HepG2 (cell line): ENCODE results near the gene TBC1D10A. TPM values are rescaled to one million over a fixed set of nuclear protein-coding genes. Genes with fewer than 3 reads are reported as not detected.

Experiments
- ELF4 ChIP-seq: sonication (generic); formaldehyde crosslinking; IDR thresholded peaks from 2 replicates; pipeline ENCODE4 v1.5.0; 2020; ENCODE audit warnings: missing genetic modification reagents, mild to moderate bottlenecking, moderate library complexity, borderline replicate concordance
- GABPB1 ChIP-seq: IDR thresholded peaks from 2 replicates; pipeline ENCODE4 v1.6.1; 2016; ENCODE audit warnings: mild to moderate bottlenecking, missing genetic modification reagents, moderate library complexity, missing compliant biosample characterization
- GTF2F1 ChIP-seq: fragments of 150-350 bp; IDR thresholded peaks from 2 replicates; pipeline ENCODE4 v1.6.1; 2014; ENCODE audit warnings: low read length
- KAT2B ChIP-seq: fragments of 150-350 bp; IDR thresholded peaks from 2 replicates; pipeline ENCODE4 v1.6.1; 2014; ENCODE audit warnings: low read depth, low read length, borderline replicate concordance
- NFKBIZ ChIP-seq: IDR thresholded peaks from 2 replicates; pipeline ENCODE4 v1.6.1; 2018; ENCODE audit warnings: missing genetic modification reagents, missing compliant biosample characterization
- NR2F1 ChIP-seq, 2 experiments: fragments of 450-650 bp in 1 of 2; formaldehyde crosslinking in 1 of 2; IDR thresholded peaks; 2 replicates each; pipeline versions ENCODE4 v1.5.0 to v1.6.1; 2016 to 2020; ENCODE audit warnings: mild to moderate bottlenecking in 1 of 2, missing compliant biosample characterization in 1 of 2, missing genetic modification reagents in 1 of 2, moderate library complexity in 1 of 2
- PHB2 ChIP-seq: fragments of 450-650 bp; IDR thresholded peaks from 2 replicates; pipeline ENCODE4 v1.6.1; 2018; ENCODE audit not compliant: partially characterized antibody
- SMAD3 ChIP-seq: sonication (generic); formaldehyde crosslinking; IDR thresholded peaks from 2 replicates; pipeline ENCODE4 v1.4.0; 2020; ENCODE audit warnings: missing genetic modification reagents
- SMAD9 ChIP-seq: sonication (generic); formaldehyde crosslinking; IDR thresholded peaks from 2 replicates; pipeline ENCODE4 v1.5.1; 2020; ENCODE audit warnings: mild to moderate bottlenecking, missing genetic modification reagents
- SP1 ChIP-seq, 2 experiments: fragments of 450-650 bp in 1 of 2; sonication (generic) in 1 of 2; formaldehyde crosslinking in 1 of 2; IDR thresholded peaks; 2 replicates each; pipeline versions ENCODE4 v1.4.0 to v1.6.1; 2016 to 2020; ENCODE audit warnings: missing genetic modification reagents in 1 of 2
- SP5 ChIP-seq: IDR thresholded peaks from 2 replicates; pipeline ENCODE4 v1.6.1; 2016; ENCODE audit warnings: low read depth, borderline replicate concordance
- SUZ12 ChIP-seq: fragments of 150-350 bp; IDR thresholded peaks from 2 replicates; pipeline ENCODE4 v1.6.1; 2014; ENCODE audit warnings: low read depth, low read length
- YEATS4 ChIP-seq: sonication (generic); formaldehyde crosslinking; IDR thresholded peaks from 2 replicates; pipeline ENCODE4 v1.4.0; 2020; ENCODE audit warnings: missing genetic modification reagents, borderline replicate concordance
- ZNF101 ChIP-seq: sonication (generic); formaldehyde crosslinking; IDR thresholded peaks from 2 replicates; pipeline ENCODE4 v1.4.0; 2020; ENCODE audit warnings: mild to moderate bottlenecking, low read depth, missing genetic modification reagents, borderline replicate concordance
- ZSCAN9 ChIP-seq: IDR thresholded peaks from 2 replicates; pipeline ENCODE4 v1.6.1; 2016; ENCODE audit warnings: borderline replicate concordance
- polyA plus RNA-seq, 8 experiments: library from polyadenylated mRNA; depleted of rRNA in 3 of 8; stranded (reverse) in 7 of 8; unstranded in 1 of 8; fragments of >200 nt; fragmentation: Illumina TruSeq in 4 of 8; extraction: Trizol in 4 of 8; gene quantifications; 2 replicates each; pipeline versions ENCODE4 v1.2.1 to v1.2.3, GENCODE V29; 2011 to 2016; ENCODE audit warnings: low read depth in 4 of 8, missing spikeins in 1 of 8, mixed read lengths in 1 of 8; ENCODE audit not compliant: insufficient read depth in 1 of 8
- total RNA-seq, 5 experiments: library from RNA; depleted of rRNA; stranded (reverse); fragments of >200 nt; fragmentation: Illumina TruSeq; extraction: Trizol; gene quantifications; 2 replicates each; pipeline ENCODE4 v1.2.3, GENCODE V29; 2016; ENCODE audit warnings: low read depth in 1 of 5
- TF ChIP-seq, protein P1 (sequence below): sonication (generic); formaldehyde crosslinking; IDR thresholded peaks from 2 replicates; pipeline ENCODE4 v1.8.1; 2022; ENCODE audit warnings: mild to moderate bottlenecking, missing genetic modification reagents
- TF ChIP-seq, protein P2 (sequence below): sonication (generic); formaldehyde crosslinking; IDR thresholded peaks from 2 replicates; pipeline ENCODE4 v1.4.0; 2020; ENCODE audit warnings: mild to moderate bottlenecking, low read depth, missing genetic modification reagents
- TF ChIP-seq, protein P3 (sequence below): sonication (generic); formaldehyde crosslinking; IDR thresholded peaks from 2 replicates; pipeline ENCODE4 v1.5.1; 2020; ENCODE audit warnings: mild to moderate bottlenecking, moderate library complexity, missing genetic modification reagents
- TF ChIP-seq, protein P4 (sequence below): sonication (generic); formaldehyde crosslinking; IDR thresholded peaks from 2 replicates; pipeline ENCODE4 v1.8.1; 2023; ENCODE audit warnings: mild to moderate bottlenecking, moderate library complexity, missing genetic modification reagents
- TF ChIP-seq, protein P5 (sequence below): sonication (generic); formaldehyde crosslinking; conservative IDR thresholded peaks from 2 replicates; pipeline ENCODE4 v1.8.1; 2023; ENCODE audit warnings: missing genetic modification reagents
- TF ChIP-seq, protein P6 (sequence below): sonication (generic); formaldehyde crosslinking; IDR thresholded peaks from 2 replicates; pipeline ENCODE4 v1.8.0; 2022; ENCODE audit warnings: mild to moderate bottlenecking, missing genetic modification reagents, moderate library complexity

TBC1D10A gene
- total and polyA plus RNA-seq, 2 of the 13 experiments (the other 11 are each of a cell fraction or from before 2014, with no cell fraction given), result 4.2 to 4.9 TPM

DNA sequence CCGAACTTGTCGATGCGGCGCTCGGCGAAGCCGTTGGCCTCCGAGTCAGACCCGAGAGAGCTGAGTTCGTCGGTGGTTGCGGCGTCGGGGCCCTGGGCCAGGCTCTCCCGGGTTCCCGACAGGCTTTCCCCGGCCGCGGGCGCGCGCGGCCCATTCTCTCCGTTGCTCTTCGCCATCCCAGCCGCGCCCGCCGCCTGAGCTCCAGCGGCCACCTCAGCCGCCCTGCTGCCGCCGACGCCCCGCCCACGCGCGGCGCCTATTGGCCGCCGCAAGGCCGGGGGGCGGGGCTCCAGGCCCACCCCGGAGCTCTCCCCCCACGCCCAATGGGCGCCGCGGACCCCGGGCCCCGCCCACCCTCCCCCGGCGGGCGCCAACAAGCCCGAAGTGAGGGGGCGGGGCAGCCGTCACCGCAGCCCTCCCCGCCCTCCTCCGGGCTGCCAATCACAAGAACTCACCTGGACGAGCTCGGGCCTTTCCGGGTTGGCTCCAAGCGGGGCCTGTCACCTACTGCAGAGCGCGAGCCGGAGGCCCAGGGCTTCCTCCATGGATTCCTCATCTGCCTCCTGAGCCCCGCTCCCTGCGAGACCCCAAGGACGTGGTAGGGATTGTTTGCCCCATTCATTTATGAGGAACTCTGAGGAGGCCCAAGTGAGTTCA lies at the start of gene TBC1D10A (continued):
- TF ChIP-seq, protein P1, sequence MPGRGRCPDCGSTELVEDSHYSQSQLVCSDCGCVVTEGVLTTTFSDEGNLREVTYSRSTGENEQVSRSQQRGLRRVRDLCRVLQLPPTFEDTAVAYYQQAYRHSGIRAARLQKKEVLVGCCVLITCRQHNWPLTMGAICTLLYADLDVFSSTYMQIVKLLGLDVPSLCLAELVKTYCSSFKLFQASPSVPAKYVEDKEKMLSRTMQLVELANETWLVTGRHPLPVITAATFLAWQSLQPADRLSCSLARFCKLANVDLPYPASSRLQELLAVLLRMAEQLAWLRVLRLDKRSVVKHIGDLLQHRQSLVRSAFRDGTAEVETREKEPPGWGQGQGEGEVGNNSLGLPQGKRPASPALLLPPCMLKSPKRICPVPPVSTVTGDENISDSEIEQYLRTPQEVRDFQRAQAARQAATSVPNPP (CRISPR knock-in tag), result no peak
- no peak for TF ChIP-seq ZNF101
- TF ChIP-seq, protein P2, sequence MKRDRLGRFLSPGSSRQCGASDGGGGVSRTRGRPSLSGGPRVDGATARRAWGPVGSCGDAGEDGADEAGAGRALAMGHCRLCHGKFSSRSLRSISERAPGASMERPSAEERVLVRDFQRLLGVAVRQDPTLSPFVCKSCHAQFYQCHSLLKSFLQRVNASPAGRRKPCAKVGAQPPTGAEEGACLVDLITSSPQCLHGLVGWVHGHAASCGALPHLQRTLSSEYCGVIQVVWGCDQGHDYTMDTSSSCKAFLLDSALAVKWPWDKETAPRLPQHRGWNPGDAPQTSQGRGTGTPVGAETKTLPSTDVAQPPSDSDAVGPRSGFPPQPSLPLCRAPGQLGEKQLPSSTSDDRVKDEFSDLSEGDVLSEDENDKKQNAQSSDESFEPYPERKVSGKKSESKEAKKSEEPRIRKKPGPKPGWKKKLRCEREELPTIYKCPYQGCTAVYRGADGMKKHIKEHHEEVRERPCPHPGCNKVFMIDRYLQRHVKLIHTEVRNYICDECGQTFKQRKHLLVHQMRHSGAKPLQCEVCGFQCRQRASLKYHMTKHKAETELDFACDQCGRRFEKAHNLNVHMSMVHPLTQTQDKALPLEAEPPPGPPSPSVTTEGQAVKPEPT (CRISPR knock-in tag), result no peak
- TF ChIP-seq, protein P3, sequence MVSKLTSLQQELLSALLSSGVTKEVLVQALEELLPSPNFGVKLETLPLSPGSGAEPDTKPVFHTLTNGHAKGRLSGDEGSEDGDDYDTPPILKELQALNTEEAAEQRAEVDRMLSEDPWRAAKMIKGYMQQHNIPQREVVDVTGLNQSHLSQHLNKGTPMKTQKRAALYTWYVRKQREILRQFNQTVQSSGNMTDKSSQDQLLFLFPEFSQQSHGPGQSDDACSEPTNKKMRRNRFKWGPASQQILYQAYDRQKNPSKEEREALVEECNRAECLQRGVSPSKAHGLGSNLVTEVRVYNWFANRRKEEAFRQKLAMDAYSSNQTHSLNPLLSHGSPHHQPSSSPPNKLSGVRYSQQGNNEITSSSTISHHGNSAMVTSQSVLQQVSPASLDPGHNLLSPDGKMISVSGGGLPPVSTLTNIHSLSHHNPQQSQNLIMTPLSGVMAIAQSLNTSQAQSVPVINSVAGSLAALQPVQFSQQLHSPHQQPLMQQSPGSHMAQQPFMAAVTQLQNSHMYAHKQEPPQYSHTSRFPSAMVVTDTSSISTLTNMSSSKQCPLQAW (CRISPR knock-in tag), result peak; percentile 64; the same call in 1 of the 2 replicates
- TF ChIP-seq ELF4 (CRISPR knock-in tag), result no peak
- no peak for TF ChIP-seq SMAD3 (CRISPR knock-in tag)
- no peak for TF ChIP-seq SUZ12
- TF ChIP-seq GABPB1 (CRISPR knock-in tag), result peak; percentile 45; the same call in 1 of the 2 replicates
- TF ChIP-seq, protein P4, sequence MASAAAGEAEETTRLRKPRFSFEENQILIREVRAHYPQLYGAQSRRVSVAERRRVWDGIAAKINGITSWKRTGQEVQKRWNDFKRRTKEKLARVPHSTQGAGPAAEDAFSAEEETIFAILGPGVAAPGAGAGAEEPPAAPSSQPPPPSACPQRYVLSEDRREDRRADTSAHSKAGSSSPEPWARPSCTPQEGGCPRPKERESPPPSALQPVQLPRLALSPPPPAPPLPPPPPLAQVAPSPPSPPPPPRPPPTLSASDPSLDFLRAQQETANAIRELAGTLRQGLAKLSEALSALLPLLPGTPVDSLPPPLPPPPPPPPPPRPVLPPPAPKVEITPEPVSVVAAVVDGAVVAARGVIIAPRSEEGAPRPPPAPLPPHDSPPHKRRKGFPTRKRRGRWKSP, result no peak; the same call in 1 of the 2 replicates
- TF ChIP-seq YEATS4 (CRISPR knock-in tag), result no peak
- TF ChIP-seq NFKBIZ (CRISPR knock-in tag), result no peak
- TF ChIP-seq, protein P5, sequence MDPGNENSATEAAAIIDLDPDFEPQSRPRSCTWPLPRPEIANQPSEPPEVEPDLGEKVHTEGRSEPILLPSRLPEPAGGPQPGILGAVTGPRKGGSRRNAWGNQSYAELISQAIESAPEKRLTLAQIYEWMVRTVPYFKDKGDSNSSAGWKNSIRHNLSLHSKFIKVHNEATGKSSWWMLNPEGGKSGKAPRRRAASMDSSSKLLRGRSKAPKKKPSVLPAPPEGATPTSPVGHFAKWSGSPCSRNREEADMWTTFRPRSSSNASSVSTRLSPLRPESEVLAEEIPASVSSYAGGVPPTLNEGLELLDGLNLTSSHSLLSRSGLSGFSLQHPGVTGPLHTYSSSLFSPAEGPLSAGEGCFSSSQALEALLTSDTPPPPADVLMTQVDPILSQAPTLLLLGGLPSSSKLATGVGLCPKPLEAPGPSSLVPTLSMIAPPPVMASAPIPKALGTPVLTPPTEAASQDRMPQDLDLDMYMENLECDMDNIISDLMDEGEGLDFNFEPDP (CRISPR knock-in tag), result no peak
- TF ChIP-seq ZSCAN9 (CRISPR knock-in tag), result no peak
- no peak for TF ChIP-seq GTF2F1
- TF ChIP-seq, protein P6, sequence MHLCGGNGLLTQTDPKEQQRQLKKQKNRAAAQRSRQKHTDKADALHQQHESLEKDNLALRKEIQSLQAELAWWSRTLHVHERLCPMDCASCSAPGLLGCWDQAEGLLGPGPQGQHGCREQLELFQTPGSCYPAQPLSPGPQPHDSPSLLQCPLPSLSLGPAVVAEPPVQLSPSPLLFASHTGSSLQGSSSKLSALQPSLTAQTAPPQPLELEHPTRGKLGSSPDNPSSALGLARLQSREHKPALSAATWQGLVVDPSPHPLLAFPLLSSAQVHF, result no peak
- TF ChIP-seq NR2F1 (CRISPR knock-in tag; IDR thresholded peaks at IDR 0.05), result no peak
- TF ChIP-seq SP5 (CRISPR knock-in tag), result peak; percentile 71
- TF ChIP-seq PHB2, result no peak
- TF ChIP-seq SP1 (IDR thresholded peaks at IDR 0.05), result no peak
- 0 out of 2 replicates have a peak, but pooled peaks have one; percentile 40 for TF ChIP-seq SP1 (CRISPR knock-in tag; IDR thresholded peaks at IDR 0.05)
- no peak for TF ChIP-seq KAT2B
- TF ChIP-seq SMAD9, result no peak
